NCI-H82 (cell line): ENCODE results near the gene BDH1.
A peak's percentile ranks its signal among the peaks of the same experiment; 100 is the strongest.
"Not testable (repeated sequence)": the region's sequence is repeated elsewhere in the genome, so short reads cannot be mapped to it uniquely, and the experiment has no call there.

Experiments used
- DNase-seq: peaks from one replicate; lab custom pipeline; 2025; lab: John Stamatoyannopoulos, UW

The BDH1 gene

DNA sequence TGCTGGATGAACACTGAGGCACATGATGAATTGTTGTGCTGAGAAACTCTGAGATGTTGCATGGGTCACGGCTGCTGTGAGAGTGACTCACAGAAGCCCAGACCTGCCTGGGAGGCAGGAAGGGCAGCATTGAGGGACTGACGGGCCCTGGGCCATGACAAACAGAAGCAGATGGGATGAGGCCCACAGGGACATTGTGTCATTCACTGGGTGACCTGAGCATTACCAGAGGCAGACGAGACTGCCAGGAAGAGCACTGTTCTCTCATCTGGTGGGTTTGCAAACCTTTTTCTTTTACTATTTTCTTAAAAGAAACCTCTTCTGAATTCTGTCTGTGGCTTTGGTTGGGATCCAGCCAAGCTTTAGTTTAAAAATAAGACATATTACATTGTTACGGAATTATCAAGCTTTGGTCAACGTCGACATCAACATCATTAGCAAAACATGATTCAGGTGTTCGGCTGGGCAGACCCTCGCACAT, 67.8 kb downstream of the BDH1 start:
- DNase-seq = peak; percentile 47

DNA sequence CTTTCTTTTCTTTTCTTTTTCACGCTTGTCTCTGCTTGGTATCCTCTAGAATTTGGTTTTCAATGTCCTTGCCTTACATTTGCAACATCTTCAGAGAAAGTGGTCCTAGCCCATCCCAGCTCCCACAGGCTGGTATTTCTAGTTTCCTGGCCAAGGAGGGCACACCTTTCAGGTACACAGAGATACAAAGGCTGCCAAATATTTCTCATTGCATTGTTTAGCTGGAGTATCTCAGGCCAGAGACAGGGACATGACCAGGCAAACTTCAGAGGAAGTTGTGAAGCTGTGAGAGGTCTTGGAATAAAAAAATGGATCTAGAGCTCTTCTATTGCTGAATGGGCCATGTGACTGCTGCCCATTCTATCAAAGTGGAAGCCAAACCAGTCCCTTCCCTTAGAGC, 68.9 kb downstream of the BDH1 start:
- no peak for DNase-seq

DNA sequence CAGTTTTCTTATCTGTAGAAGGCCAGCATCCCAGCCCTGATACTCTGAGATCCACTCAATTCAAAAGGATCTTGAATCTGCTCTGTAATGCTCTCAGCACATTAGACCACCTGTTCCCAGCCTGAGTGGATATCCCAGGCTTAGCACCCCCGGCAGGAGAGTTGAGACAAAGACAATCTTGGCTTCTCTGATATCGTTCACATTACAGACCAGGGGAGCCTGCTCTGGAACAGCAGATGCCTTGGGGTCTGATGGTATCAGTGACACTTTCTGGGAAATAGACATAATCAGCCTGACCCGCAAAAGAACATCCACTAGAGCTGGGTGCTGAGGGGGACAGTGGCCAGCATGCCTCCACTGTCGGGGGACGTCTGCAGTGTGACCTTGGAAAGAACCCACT, 70.6 kb downstream of the BDH1 start:
- DNase-seq = peak; percentile 58

DNA sequence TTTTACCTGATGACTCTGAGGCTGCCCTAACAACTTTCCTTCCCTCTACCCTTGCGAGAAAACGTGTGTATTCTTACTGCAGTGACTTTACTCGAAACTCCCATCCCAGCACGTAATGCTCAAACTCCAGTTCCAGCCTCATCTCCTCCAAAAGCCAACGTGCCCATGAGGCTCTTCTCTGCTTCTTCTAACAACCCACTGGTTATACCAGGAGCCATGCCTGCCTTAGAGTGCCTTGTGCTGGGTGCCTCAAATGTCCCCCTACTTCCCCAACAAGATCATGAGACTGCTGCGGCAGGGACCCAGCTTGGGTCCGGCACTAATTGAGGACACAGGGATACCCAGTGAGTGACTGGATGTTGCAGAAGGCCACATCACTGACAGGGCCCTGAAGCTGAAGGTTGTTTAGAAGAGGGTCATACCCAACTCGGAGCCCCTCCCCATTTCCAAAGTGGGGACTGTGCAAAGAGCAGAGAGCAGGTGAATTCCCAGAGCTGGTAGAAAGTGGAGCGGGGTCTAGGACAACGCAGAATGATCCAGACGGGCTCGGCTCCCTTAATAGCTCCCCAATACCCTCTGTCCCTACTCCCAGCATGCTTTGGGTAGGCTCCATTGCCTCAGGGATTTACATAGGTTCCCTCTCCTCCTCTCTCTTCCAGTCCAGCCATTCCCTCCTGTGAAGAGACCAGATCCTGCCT, 71.4 kb downstream of the BDH1 start:
- DNase-seq = no peak

DNA sequence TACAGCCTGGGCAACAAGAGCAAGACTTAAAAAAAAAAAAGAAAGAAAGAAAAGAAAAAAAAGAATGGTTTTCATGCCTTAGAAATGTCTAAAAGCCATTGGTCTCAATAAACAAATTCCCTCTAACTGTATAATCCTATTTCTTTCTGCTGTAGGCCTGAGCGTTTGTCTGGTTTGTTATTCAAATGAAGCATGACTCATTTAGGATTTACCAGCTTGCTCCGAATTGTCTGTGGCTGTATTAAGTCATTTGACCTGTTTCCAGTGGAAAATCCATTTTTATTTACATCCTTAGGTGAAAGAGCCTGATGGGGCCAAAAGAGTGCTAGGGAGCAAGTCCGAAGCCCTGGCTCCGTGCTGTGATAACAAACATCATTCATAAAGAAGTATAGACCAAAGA, 73.8 kb downstream of the BDH1 start:
- peak; percentile 24 for DNase-seq

DNA sequence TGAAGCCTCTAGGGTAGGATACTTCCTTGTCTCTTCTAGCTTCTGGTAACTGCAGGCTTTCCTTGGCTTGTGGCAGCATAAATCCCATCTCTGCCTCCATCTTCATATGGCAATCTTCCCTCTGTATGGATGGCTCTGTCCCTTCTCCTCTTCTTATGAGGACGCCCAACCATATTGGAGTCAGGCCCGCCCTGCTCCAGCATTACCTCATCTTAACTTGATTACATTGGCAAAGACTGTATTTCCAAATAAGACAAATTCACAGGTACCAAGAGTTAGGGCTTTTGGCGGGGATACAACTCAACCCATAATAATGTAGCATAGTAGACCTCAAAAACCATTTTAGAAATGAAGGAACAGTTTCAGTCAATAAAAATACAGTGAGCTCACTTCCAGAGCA, 75.4 kb downstream of the BDH1 start:
- no peak for DNase-seq

DNA sequence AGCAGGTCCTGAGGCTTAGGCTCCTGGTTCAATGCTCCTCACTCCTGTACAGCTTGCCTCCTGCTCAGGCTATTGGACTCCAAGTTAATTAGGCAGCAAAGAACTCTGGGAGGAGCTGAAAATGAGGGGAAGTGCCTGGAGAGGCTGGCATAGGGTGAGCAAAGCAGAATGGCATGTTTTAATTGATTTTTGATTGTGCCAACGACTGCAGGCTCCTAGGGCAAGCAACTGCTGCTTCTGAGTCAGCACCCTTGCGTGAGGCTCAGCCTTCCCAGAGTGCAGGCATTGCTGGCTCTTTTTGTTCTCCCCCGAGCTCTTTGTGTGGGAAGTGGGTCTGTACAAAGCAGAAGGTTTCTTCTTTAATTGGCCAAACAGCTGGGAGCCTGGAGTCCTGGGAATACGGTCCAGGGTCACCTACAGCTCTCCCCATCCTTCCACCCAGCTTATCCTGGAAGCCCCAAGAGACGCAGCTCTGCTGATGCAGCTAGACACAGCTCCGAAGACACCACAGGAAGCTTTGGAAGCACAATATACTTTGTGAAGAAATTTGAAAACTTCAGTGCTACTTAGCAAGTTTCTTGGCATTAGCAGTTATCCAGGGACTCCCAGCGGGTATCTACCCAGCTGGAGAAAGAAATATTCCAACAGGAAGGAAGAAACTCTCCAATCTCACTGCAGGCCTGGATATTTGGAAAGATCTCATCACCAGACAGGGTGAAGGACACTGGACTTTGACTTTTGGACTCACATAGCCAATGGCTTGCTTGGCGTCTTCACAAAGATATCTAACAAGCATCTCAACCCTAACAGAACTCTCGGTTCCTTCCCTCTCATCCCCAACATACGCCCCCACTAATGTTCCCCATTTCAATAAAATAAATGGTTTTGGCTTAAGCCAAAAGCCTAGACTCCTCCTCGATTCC, 76.8 kb downstream of the BDH1 start:
- peak; percentile 26 for DNase-seq

DNA sequence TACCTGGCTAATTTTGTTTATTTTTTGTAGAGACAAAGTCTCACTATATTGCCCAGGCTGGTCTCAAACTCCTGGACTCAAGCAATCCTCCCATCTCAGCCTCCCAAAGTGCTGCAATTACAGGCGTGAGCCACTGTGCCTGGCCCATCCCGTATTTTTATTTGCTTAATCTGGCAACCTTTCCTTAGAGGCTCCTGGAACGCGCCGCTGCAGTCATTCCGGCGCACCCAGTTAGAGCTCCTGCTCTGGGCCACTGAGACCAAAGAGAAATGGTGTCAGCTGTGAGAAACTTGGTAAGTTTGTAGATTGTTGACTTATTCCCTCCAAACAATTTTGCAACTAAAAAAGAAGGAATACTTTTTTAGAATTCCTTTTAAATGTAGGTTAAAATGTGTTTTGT, 78.0 kb downstream of the BDH1 start:
- DNase-seq = not testable (repeated sequence)

DNA sequence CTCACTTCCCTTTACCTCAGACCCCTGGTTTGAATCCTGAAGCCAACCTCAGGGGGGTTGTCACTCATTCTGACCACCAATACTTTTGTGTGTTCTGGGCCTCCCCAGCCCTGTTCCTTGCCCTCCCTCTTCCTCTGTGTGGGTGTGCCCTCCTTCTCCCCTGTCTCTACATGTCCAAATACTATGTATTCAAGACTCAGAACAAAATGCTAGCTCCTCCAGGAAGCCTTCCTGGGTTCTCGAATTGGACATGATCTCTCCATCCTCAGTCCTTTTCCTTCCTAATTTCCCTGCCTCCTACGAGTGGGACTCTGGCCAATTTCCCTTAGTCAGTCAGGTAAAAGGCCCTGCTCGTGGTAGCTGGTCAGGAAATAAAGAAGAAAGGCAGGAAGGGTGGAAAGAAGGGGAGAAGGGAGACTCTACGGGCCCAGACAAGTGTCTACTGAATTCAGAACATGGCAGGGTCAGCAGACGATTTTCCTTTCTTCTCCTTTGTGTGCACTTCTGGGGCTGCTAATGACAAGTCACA, 79.7 kb downstream of the BDH1 start:
- no peak for DNase-seq

DNA sequence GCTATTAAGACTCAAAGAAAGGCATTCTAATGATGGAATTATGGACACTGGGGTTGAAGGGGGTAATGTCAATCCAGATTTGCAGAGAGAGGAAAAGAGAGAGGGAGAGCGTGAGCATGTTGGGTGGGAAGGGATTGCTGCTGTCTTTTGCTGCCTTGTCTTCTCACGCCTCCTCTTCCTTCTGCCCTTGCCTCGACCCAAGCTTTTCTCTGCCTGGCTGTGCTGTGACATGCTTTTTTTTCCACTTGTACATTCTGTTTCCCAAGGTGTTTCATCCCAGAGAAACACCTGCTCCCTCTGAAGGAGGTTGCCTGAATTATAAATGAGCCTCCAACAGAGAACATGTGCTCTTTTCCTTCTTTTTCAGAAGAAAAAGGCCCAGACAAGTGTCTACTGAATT, 80.3 kb downstream of the BDH1 start:
- no peak for DNase-seq

DNA sequence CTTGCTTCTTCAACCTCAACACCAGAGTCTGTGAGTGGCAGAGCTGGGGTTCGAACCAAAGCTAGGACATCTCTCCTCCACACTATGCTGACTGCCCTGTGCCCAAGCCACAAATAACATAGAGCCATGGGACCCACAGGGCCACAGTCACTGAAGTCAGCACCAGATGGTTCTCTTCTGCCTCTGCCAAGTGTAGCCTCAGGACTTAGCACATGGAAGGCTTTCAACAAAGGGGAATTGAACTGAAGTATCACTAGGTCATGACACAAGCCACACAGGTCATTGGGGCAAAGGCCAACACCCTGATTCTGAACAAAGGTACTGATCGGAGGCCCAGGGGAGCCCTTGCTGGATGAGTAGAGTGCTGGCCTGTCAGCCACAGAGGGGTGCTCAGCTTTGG, 83.6 kb downstream of the BDH1 start:
- DNase-seq = no peak

DNA sequence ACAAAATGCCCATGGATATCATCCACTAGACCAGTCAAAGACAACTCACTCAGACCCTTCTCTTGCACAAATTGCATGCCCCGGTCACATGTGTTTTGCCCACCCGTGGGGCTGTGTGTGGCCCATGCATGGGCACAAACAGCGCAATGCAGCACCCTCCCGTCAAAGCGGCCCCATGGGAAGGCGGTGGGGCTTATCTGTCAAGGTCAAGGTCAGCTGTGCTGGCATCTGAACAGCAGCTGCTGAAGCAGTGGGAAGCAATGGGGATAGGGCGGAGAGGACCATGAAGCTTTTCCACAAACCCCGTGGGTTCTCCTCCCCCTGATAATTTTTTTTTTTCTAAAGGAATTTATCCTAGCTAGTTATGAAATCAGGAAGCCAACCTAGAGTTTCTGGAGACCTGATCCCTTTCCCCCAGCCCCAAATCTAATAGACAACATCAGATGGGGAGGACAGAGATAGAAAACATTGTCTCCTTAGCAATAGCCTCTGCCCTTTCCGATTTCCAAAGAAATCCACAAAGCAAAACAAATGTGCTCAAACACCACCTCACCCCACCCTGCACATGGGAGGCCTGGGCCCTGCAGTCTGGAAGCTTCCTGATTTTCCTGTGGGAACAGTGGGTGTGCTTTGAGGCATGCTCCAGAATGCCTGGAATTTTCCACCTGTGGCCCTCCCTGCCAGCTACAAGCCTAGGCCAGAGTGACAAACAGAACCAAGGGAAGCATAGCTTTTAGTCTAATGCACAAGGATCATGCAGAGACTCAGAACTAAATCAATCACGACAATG, 84.4 kb downstream of the BDH1 start:
- peak; percentile 87 for DNase-seq

DNA sequence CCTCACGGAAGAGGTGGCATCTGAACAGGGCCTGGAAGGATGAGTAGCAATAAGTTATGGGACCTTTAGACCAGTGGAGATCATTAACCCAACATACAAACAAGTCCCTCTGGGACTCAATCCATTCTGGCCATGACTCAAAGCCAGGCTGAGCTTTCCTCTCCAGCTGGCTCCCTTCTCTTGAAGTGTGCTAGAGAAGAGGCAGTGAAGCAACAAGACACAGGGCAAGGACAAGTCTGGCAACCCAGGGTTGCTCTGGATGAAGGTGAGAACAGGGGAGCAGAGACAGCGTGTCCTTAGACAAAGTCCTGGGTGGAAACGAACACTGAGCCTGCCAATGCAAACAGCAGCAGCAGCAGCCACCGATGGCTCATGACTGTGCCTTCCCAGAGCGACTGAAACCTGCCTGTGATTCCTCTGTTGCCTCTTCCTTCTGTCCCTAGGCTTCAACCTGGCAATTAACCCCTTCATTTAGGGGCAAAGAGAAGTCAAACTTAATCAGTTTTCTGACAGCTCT, 86.8 kb downstream of the BDH1 start:
- DNase-seq = peak; percentile 68

DNA sequence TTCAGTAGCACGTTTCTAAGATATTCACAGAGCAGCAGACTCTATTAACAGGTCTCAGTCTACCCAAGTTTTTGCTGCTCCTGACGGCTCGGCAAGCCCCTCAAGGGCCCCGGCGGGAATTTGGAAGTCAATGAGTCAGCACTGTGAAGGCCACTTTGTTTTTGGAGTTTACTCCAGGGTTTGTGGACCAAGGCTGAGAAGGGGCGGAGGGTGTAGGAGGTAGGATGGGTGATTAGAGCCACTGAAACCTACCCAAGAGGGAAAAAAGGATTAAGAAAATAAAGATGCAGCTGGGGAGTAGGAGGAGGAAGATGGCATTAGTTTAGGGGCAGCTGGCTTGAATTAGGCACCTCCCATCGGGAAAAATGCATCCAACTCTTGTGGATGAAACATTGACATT, 87.6 kb downstream of the BDH1 start:
- peak; percentile 82 for DNase-seq

DNA sequence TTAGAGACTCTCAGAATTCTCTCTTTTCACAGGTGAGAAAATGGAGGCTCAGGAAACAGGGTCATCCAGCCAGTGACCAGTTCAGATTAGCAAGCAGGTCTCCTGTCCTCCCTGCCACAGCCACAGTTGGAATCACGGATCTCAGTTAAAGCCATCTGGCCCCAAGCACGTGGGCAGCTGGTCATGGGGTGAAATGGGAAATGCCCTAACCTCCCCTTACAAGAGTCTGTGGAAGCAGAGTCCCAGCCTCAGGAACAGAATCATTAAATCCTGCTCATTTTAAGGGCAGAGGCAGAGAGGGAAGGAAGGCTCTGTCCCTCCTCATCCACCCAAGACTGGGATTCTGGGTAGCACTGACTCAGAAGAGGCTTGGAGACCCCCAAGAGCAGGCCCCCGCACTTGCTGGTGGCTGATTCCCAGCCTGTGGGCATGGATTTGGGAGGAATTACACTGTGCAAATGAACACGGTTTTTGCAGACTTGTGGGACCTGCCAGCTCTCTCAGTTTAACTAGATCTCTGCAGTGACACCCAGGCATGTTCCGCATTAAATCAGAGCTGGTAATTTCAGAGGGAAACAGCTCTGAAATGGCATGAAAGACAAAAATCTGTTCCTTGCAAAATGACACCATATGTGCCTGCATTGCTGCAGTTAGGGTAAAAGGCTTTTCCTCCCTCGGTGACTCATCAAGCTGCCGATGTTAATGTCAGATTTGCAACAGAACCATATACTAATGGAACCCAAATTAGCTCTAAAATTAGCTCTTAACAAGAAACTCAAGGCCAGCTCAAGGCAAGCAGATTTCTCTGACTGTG, 89.0 kb downstream of the BDH1 start:
- DNase-seq = peak; percentile 86

DNA sequence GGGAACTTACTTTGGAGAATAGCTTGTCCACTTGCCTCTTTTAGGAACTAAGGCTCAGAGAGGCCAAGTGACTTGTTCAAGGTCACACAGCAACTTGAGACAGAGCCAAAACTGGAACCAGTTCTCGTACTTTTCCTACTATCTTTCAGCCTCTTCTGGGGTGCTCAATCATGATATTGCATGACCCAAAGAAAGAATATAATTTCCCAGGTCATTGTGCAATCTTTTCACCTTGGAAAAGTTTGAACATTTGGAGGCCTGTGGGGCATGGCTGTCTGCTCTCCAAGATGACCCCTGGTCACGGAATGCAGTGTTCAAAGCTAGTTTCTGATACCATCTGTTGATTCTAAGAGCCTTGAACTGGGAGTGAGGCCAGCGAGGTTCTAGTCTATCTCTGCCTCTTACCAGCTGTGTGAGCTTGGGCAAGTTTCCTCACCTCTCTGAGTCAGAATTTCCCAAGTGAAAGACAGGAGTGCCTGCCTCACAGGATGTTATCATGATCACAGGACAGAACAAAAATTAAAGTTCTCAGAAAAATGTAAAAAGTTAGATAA, 89.7 kb downstream of the BDH1 start:
- peak; percentile 49 for DNase-seq

DNA sequence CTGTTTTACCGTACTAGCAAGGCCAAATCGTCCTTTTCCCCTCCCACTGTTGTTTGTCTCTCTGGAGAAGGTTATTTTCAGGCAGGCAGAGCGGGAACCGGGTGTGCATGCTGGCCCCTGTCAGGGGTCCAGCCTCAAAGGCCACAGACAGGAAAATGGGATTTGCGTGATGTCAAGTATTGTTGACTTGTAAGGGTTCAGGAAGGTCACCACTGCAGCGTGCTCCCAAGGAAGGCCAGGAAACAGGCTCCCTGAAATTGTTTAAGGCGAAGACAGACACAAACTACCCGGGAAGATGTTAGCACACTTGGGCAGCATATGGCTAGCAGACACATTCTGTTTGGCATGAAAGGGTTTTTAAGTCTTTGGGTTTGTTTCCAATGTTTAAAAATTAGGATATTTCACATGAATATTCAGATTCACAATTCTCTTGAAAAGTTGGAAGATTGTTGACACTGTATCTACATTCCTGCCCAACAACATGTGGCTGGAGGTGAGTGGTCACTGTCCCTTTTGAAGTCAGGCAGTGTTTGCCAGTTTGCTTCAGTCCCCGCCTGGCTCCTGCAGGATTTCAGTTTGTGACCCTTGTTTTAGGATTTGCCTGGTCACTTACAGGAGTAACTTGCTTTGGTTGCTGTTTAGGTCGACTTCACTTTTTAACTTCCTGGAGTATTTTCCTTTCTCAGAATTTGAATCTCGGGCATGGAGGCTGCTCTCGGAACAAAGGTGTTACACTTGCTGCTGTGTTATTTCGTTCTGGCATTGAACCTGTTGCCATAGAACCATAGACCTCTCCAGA, 90.4 kb downstream of the BDH1 start:
- DNase-seq = peak; percentile 35

DNA sequence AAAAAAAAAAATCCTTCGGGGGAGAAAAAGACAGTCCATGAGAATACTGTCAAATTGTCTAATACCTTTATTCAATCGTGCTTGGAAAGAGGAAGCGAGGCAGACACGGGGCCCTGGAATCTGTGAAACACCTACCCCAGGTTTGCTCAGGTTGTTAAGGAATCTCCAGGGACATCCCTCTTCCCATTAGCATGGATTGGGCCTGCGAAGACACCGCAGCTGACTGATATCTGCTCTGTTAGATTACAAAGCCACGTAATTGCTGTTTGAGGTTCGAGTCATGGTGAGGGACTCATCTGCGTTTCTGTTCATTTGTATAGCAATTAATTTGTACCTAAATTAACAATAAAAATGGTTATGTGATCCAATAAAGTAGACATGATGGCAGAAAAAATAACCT, 91.0 kb downstream of the BDH1 start:
- DNase-seq = no peak

DNA sequence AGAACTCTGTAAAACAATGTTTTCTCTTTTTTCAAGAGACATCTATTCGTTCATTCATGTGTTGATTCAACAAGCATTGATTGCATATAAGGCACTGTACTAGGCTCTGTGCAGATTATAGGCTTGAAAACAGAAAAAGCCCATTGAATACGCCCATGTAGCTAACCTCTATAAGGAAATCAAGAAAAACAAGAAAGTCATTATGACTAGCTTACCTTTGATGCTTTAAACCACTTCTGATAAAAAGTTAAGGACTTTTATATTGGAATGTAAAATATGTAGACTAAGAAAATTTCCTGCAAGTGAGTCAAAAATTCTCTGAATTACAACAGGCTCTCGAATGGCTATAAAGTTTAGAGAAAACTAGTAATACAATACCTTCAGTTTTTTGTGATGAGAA, 92.5 kb downstream of the BDH1 start:
- DNase-seq = no peak

DNA sequence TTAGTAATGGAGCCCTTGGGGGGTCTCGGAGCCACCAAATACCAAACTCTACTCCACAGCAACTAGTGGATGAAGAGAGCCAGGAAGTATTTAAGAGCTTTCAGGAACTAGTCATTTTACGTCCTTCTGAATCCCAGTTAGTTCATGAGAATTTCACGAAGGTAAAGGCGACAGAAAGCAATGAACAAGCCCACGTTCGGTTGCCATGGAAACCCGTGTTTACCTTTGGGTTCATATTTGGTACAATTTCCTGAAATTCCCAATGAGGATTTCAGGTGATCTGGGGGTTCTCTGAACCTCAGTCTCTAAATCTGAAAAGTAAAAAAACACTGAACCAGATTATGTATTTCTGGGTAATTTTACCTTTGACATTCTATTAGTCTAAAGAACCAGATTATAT, 93.0 kb downstream of the BDH1 start:
- no peak for DNase-seq
